SK-N-SH treated with all-trans-retinoic acid at 6 μM for 48 hours (cell line): Measurements from ENCODE around the gene CD86.

Experiments
- ARNTL ChIP-seq: fragments of 450-650 bp; formaldehyde crosslinking; IDR thresholded peaks from 2 replicates; pipeline ENCODE4 v1.5.0; 2020; ENCODE audit warnings: low read depth, mild to moderate bottlenecking, moderate library complexity, borderline replicate concordance
- BACH2 ChIP-seq: fragments of 250-450 bp; sonication (Bioruptor Pico); IDR thresholded peaks from 2 replicates; pipeline ENCODE4 v1.9.0; 2021; ENCODE audit warnings: mild to moderate bottlenecking, borderline replicate concordance
- GLIS3 ChIP-seq: fragments of 250-450 bp; sonication (Bioruptor Pico); IDR thresholded peaks from 2 replicates; pipeline ENCODE4 v1.5.0; 2020; ENCODE audit warnings: mild to moderate bottlenecking, moderate library complexity
- OSR1 ChIP-seq: fragments of 250-450 bp; sonication (Bioruptor Pico); IDR thresholded peaks from 2 replicates; pipeline ENCODE4 v1.8.0; 2022; ENCODE audit warnings: moderate library complexity, mild to moderate bottlenecking, inconsistent platforms
- SNAI2 ChIP-seq: fragments of 250-450 bp; sonication (Bioruptor Pico); IDR thresholded peaks from 2 replicates; pipeline ENCODE4 v1.5.0; 2020; ENCODE audit warnings: mild to moderate bottlenecking, moderate library complexity
- TCF4 ChIP-seq: fragments of 250-450 bp; sonication (Bioruptor Pico); IDR thresholded peaks from 2 replicates; pipeline ENCODE4 v1.8.0; 2021; ENCODE audit warnings: mild to moderate bottlenecking, moderate library complexity, borderline replicate concordance
- ZNF70 ChIP-seq: fragments of 450-650 bp; formaldehyde crosslinking; IDR thresholded peaks from 2 replicates; pipeline ENCODE4 v1.5.0; 2020; ENCODE audit warnings: mild to moderate bottlenecking, moderate library complexity
- ZNF8 ChIP-seq: fragments of 450-650 bp; formaldehyde crosslinking; IDR thresholded peaks from 2 replicates; pipeline ENCODE4 v1.5.0; 2020; ENCODE audit warnings: mild to moderate bottlenecking, moderate library complexity
- TF ChIP-seq, protein P1 (sequence below): fragments of 250-450 bp; sonication (Bioruptor Pico); IDR thresholded peaks from 2 replicates; pipeline ENCODE4 v1.5.1; 2020; ENCODE audit warnings: low read depth, mild to moderate bottlenecking, moderate library complexity
- TF ChIP-seq, protein P2 (sequence below): fragments of 250-450 bp; sonication (Bioruptor Pico); IDR thresholded peaks from 2 replicates; pipeline ENCODE4 v1.5.0; 2020; ENCODE audit warnings: mild to moderate bottlenecking, moderate library complexity
- TF ChIP-seq, protein P3 (sequence below): fragments of 250-450 bp; sonication (Bioruptor Pico); IDR thresholded peaks from 2 replicates; pipeline ENCODE4 v1.8.0; 2020; ENCODE audit warnings: mild to moderate bottlenecking, moderate library complexity, borderline replicate concordance

DNA sequence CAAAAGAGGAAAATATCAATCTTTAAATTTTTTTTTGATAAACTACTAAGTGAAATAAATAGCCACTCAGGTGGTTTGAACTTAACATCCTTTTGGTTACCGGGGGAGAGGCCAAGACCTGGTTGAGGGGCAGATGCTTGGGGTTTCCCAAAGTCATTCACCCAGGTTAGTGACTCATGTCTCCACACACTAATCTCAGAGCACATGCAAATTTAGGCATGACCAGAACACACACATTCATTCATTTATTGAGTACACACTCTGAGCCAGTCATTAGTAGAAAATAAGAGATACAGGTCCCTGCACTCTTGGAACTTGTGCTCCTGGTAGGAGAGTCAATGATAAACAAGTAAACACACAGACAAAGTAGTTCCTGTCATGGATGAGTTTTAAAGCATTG, 40.4 kb upstream of the CD86 start:
- TF ChIP-seq SNAI2: no peak
- no peak for TF ChIP-seq OSR1 (CRISPR knock-in tag)
- TF ChIP-seq ARNTL: no peak
- TF ChIP-seq ZNF70: no peak
- TF ChIP-seq GLIS3 (CRISPR knock-in tag): no peak
- TF ChIP-seq ZNF8 (CRISPR knock-in tag): no peak
- TF ChIP-seq, protein P1, sequence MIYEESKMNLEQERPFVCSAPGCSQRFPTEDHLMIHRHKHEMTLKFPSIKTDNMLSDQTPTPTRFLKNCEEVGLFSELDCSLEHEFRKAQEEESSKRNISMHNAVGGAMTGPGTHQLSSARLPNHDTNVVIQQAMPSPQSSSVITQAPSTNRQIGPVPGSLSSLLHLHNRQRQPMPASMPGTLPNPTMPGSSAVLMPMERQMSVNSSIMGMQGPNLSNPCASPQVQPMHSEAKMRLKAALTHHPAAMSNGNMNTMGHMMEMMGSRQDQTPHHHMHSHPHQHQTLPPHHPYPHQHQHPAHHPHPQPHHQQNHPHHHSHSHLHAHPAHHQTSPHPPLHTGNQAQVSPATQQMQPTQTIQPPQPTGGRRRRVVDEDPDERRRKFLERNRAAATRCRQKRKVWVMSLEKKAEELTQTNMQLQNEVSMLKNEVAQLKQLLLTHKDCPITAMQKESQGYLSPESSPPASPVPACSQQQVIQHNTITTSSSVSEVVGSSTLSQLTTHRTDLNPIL (CRISPR knock-in tag): no peak
- no peak for TF ChIP-seq BACH2
- no peak for TF ChIP-seq TCF4 (CRISPR knock-in tag)
- TF ChIP-seq, protein P2, sequence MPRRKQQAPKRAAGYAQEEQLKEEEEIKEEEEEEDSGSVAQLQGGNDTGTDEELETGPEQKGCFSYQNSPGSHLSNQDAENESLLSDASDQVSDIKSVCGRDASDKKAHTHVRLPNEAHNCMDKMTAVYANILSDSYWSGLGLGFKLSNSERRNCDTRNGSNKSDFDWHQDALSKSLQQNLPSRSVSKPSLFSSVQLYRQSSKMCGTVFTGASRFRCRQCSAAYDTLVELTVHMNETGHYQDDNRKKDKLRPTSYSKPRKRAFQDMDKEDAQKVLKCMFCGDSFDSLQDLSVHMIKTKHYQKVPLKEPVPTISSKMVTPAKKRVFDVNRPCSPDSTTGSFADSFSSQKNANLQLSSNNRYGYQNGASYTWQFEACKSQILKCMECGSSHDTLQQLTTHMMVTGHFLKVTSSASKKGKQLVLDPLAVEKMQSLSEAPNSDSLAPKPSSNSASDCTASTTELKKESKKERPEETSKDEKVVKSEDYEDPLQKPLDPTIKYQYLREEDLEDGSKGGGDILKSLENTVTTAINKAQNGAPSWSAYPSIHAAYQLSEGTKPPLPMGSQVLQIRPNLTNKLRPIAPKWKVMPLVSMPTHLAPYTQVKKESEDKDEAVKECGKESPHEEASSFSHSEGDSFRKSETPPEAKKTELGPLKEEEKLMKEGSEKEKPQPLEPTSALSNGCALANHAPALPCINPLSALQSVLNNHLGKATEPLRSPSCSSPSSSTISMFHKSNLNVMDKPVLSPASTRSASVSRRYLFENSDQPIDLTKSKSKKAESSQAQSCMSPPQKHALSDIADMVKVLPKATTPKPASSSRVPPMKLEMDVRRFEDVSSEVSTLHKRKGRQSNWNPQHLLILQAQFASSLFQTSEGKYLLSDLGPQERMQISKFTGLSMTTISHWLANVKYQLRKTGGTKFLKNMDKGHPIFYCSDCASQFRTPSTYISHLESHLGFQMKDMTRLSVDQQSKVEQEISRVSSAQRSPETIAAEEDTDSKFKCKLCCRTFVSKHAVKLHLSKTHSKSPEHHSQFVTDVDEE (CRISPR knock-in tag): no peak
- TF ChIP-seq, protein P3, sequence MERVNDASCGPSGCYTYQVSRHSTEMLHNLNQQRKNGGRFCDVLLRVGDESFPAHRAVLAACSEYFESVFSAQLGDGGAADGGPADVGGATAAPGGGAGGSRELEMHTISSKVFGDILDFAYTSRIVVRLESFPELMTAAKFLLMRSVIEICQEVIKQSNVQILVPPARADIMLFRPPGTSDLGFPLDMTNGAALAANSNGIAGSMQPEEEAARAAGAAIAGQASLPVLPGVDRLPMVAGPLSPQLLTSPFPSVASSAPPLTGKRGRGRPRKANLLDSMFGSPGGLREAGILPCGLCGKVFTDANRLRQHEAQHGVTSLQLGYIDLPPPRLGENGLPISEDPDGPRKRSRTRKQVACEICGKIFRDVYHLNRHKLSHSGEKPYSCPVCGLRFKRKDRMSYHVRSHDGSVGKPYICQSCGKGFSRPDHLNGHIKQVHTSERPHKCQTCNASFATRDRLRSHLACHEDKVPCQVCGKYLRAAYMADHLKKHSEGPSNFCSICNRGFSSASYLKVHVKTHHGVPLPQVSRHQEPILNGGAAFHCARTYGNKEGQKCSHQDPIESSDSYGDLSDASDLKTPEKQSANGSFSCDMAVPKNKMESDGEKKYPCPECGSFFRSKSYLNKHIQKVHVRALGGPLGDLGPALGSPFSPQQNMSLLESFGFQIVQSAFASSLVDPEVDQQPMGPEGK (CRISPR knock-in tag): no peak
